Measurements from ENCODE around the gene KRTAP5-9. TPM values are rescaled to one million over a fixed set of nuclear protein-coding genes. Genes with fewer than 3 reads are reported as not detected.
"Not testable (repeated sequence)": the region's sequence is repeated elsewhere in the genome, so short reads cannot be mapped to it uniquely, and the experiment has no call there.

Gene KRTAP5-9
- total and polyA plus RNA-seq, 7 experiments from 2014 or later = 0.43 TPM; not detected in 6

GRCh38 chr11:71566626-71567599 is 18.7 kb downstream of the KRTAP5-9 start:
- DNase-seq; H3K27me3 ChIP-seq (ENCODE audit: control insufficient read depth in 2 of 2, insufficient read depth in 2 of 2, low read length in 2 of 2); H3K9me3 ChIP-seq (ENCODE audit: control insufficient read depth in 2 of 3, low read length in 3 of 3); H3K9me3 Mint-ChIP-seq; H3K4me1 Mint-ChIP-seq; H3K27ac Mint-ChIP-seq; H3K27ac ChIP-seq (ENCODE audit: low read depth, low read length); H3K4me3 Mint-ChIP-seq; H3K4me1 ChIP-seq (ENCODE audit: control insufficient read depth in 2 of 2, insufficient read depth in 2 of 2, low read length in 2 of 2); ATAC-seq; H3K36me3 ChIP-seq (ENCODE audit: control insufficient read depth in 2 of 3, insufficient read depth in 3 of 3, low read length in 3 of 3); CTCF ChIA-PET; H3K36me3 Mint-ChIP-seq; intact Hi-C loops (cut with micrococcal nuclease); POLR2A ChIA-PET; H3K4me3 ChIP-seq (ENCODE audit: low read length): not testable (repeated sequence)
- peaks cover 18 to 46% (median 38%) of the 10 kb centered on the region in 5 donors for H3K27me3 Mint-ChIP-seq

DNA sequence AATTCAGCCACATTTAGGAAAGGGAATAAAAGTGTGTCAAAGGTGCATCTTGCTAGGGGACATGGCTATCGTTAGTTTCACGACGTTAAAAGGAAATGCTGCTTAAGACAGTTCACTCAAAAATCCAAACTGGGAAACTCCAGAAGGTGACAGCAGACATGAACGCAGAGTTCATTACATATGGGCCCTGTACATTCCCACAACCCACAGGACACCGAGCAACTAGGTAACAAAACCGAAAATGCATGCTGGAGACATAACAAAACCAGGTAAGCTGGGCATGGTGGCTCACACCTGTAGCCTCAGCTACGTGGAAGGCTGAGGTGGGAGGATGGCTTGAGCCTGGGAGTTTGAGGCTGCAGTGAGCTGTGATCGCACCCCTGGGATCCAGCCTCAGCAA is 19.4 kb downstream of the KRTAP5-9 start:
- H3K9me3 ChIP-seq (ENCODE audit: control insufficient read depth in 2 of 3, low read length in 3 of 3); CTCF ChIA-PET; POLR2A ChIA-PET; H3K4me3 Mint-ChIP-seq; DNase-seq; intact Hi-C loops (cut with micrococcal nuclease); H3K4me3 ChIP-seq (ENCODE audit: low read length); H3K27ac Mint-ChIP-seq; H3K9me3 Mint-ChIP-seq; ATAC-seq; H3K36me3 Mint-ChIP-seq; H3K36me3 ChIP-seq (ENCODE audit: control insufficient read depth in 2 of 3, insufficient read depth in 3 of 3, low read length in 3 of 3); H3K27me3 ChIP-seq (ENCODE audit: control insufficient read depth in 2 of 2, insufficient read depth in 2 of 2, low read length in 2 of 2); H3K27ac ChIP-seq (ENCODE audit: low read depth, low read length); H3K4me1 ChIP-seq (ENCODE audit: control insufficient read depth in 2 of 2, insufficient read depth in 2 of 2, low read length in 2 of 2); H3K4me1 Mint-ChIP-seq: not testable (repeated sequence)
- H3K27me3 Mint-ChIP-seq = peaks cover 14 to 46% (median 35%) of the 10 kb centered on the region in 5 donors

GRCh38 chr11:71568704-71569349 is 20.6 kb downstream of the KRTAP5-9 start:
- no peak overlapping the region for H3K27ac ChIP-seq (ENCODE audit: low read depth, low read length)
- H3K9me3 ChIP-seq (ENCODE audit: control insufficient read depth in 2 of 3, low read length in 3 of 3) = no peaks in the 10 kb centered on the region
- intact Hi-C loops (cut with micrococcal nuclease) = no loop called here
- no peak for DNase-seq
- Mint-ChIP-seq H3K9me3 (no peaks in the 10 kb centered on the region), H3K4me1 (peaks cover 0 to 2% (median 0%) of the 10 kb centered on the region in 7 donors), H3K4me3 (no peak overlapping the region), H3K27ac (no peak overlapping the region), H3K36me3 (peaks cover 0 to 3% (median 0%) of the 10 kb centered on the region in 5 donors), H3K27me3 (peaks cover 7 to 37% (median 25%) of the 10 kb centered on the region in 5 donors)
- no peaks in the 10 kb centered on the region for H3K27me3 ChIP-seq (ENCODE audit: control insufficient read depth in 2 of 2, insufficient read depth in 2 of 2, low read length in 2 of 2)
- no peaks in the 10 kb centered on the region for H3K36me3 ChIP-seq (ENCODE audit: control insufficient read depth in 2 of 3, insufficient read depth in 3 of 3, low read length in 3 of 3)
- H3K4me3 ChIP-seq (ENCODE audit: low read length) = no peak overlapping the region
- no peak for ATAC-seq
- ChIA-PET CTCF (no interaction called here), POLR2A (no interaction called here)
- H3K4me1 ChIP-seq (ENCODE audit: control insufficient read depth in 2 of 2, insufficient read depth in 2 of 2, low read length in 2 of 2) = no peaks in the 10 kb centered on the region

DNA sequence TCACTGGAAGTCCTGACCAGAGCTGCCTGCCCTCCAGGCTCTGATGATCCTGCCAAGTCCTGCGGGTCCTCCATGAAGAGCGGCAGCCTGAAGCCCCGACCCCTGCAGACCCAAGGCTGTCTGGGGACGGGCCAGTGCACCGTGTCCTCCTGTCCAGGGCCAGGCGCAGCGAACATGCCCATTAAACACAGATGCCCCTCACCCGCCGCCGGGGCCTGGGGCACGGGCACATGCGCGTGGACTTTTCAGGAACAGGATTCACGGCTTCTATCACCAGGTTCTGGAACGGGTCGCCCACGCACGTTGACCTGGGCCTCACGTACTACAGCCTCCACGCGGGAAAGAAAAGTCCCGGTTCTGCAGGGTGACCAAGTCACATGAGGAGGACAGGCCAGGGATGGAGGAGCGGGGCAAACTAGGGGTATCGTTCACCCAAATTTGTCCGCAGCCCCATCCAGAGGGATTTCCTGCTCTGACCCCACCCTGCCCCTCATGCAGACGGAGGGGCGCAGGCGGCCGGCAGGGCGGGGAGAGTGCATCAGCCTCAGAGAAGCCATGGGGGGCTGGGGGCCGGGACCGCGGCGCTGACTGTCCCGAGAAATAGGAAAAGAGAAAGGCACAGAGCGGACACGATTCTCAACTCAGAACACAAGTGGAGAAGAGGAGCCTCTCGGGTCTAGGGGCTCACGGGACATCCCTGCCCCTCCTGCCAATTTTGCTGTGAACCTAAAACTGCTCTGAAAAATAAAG is 23.1 kb downstream of the KRTAP5-9 start:
- POLR2A ChIA-PET; H3K4me3 ChIP-seq (ENCODE audit: low read length); H3K9me3 ChIP-seq (ENCODE audit: control insufficient read depth in 2 of 3, low read length in 3 of 3); H3K4me1 Mint-ChIP-seq; DNase-seq; intact Hi-C loops (cut with micrococcal nuclease); ATAC-seq; CTCF ChIA-PET; H3K4me3 Mint-ChIP-seq; H3K36me3 ChIP-seq (ENCODE audit: control insufficient read depth in 2 of 3, insufficient read depth in 3 of 3, low read length in 3 of 3); H3K9me3 Mint-ChIP-seq; H3K27me3 ChIP-seq (ENCODE audit: control insufficient read depth in 2 of 2, insufficient read depth in 2 of 2, low read length in 2 of 2); H3K27ac ChIP-seq (ENCODE audit: low read depth, low read length); H3K4me1 ChIP-seq (ENCODE audit: control insufficient read depth in 2 of 2, insufficient read depth in 2 of 2, low read length in 2 of 2); H3K27ac Mint-ChIP-seq; H3K36me3 Mint-ChIP-seq: not testable (repeated sequence)
- H3K27me3 Mint-ChIP-seq = peaks cover 0 to 18% (median 10%) of the 10 kb centered on the region in 5 donors

GRCh38 chr11:71572811-71573210 is 24.6 kb downstream of the KRTAP5-9 start:
- H3K4me1 ChIP-seq (ENCODE audit: control insufficient read depth in 2 of 2, insufficient read depth in 2 of 2, low read length in 2 of 2) = no peaks in the 10 kb centered on the region
- Mint-ChIP-seq H3K27me3 (peaks cover 0 to 7% (median 6%) of the 10 kb centered on the region in 5 donors), H3K4me1 (no peaks in the 10 kb centered on the region), H3K9me3 (no peaks in the 10 kb centered on the region), H3K4me3 (no peak overlapping the region), H3K36me3 (peaks cover 0 to 3% (median 0%) of the 10 kb centered on the region in 5 donors), H3K27ac (no peak overlapping the region)
- H3K4me3 ChIP-seq (ENCODE audit: low read length) = no peak overlapping the region
- DNase-seq (no peak), ATAC-seq (no peak)
- H3K27me3 ChIP-seq (ENCODE audit: control insufficient read depth in 2 of 2, insufficient read depth in 2 of 2, low read length in 2 of 2) = no peaks in the 10 kb centered on the region
- H3K36me3 ChIP-seq (ENCODE audit: control insufficient read depth in 2 of 3, insufficient read depth in 3 of 3, low read length in 3 of 3) = no peaks in the 10 kb centered on the region
- no peaks in the 10 kb centered on the region for H3K9me3 ChIP-seq (ENCODE audit: control insufficient read depth in 2 of 3, low read length in 3 of 3)
- ChIA-PET POLR2A (no interaction called here), CTCF (no interaction called here)
- H3K27ac ChIP-seq (ENCODE audit: low read depth, low read length) = no peak overlapping the region
- intact Hi-C loops (cut with micrococcal nuclease) = no loop called here

DNA sequence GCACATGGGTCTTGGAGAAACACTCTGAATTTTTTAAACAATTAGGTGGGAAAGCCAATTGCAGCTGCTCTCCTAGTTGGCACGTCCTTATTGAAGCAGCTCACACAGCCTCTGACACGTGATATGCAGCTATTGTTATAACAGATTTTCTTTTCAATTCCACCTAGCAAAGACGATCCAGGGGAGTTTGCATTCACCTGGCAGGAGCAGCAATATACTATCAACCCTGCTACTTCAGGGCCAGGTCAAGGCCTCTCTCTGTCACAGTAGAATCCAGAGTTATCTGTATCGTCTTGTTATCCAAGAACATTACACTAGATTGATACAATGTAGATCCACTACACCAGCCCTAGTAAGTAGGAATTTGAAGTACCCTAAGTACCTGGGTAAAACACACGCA is 26.2 kb downstream of the KRTAP5-9 start:
- H3K36me3 Mint-ChIP-seq = peaks cover 0 to 3% (median 0%) of the 10 kb centered on the region in 5 donors
- H3K27ac ChIP-seq (ENCODE audit: low read depth, low read length) = no peak overlapping the region
- no peaks in the 10 kb centered on the region for H3K36me3 ChIP-seq (ENCODE audit: control insufficient read depth in 2 of 3, insufficient read depth in 3 of 3, low read length in 3 of 3)
- no peaks in the 10 kb centered on the region for H3K4me1 ChIP-seq (ENCODE audit: control insufficient read depth in 2 of 2, insufficient read depth in 2 of 2, low read length in 2 of 2)
- H3K4me1 Mint-ChIP-seq = no peaks in the 10 kb centered on the region
- H3K27ac Mint-ChIP-seq = no peak overlapping the region
- H3K4me3 ChIP-seq (ENCODE audit: low read length) = no peak overlapping the region
- H3K9me3 ChIP-seq (ENCODE audit: control insufficient read depth in 2 of 3, low read length in 3 of 3) = no peaks in the 10 kb centered on the region
- intact Hi-C loops (cut with micrococcal nuclease) = no loop called here
- ATAC-seq (no peak), DNase-seq (no peak)
- H3K27me3 ChIP-seq (ENCODE audit: control insufficient read depth in 2 of 2, insufficient read depth in 2 of 2, low read length in 2 of 2) = no peaks in the 10 kb centered on the region
- POLR2A ChIA-PET = no interaction called here
- H3K4me3 Mint-ChIP-seq = no peak overlapping the region
- CTCF ChIA-PET = no interaction called here
- H3K9me3 Mint-ChIP-seq = no peaks in the 10 kb centered on the region
- peaks cover 0 to 8% (median 6%) of the 10 kb centered on the region in 5 donors for H3K27me3 Mint-ChIP-seq
